Neural crest cell (in vitro differentiated cells): ENCODE results near the gene TMEM14C. TPM values are rescaled to one million over a fixed set of nuclear protein-coding genes. Genes with fewer than 3 reads are reported as not detected.
"Not testable (repeated sequence)": the region's sequence is repeated elsewhere in the genome, so short reads cannot be mapped to it uniquely, and the experiment has no call there.

Experiments used
- DNase-seq: peaks from one replicate; pipeline ENCODE4 v3.0.0; 2021; ENCODE audit warnings: low read depth, mixed read lengths, low spot score
- H3K27ac Mint-ChIP-seq: one replicate; pipeline ENCODE4 v1.8.0; 2021; ENCODE audit warnings: mild to moderate bottlenecking, mixed read lengths; ENCODE audit not compliant: unreplicated experiment
- H3K27me3 Mint-ChIP-seq: 2 replicates; pipeline ENCODE4 v1.8.0; 2021; ENCODE audit warnings: low read depth, mild to moderate bottlenecking, mixed read lengths
- H3K36me3 Mint-ChIP-seq: 2 replicates; pipeline ENCODE4 v1.8.0; 2021; ENCODE audit warnings: low read depth, mild to moderate bottlenecking, mixed read lengths
- H3K4me1 Mint-ChIP-seq: 2 replicates; pipeline ENCODE4 v1.8.0; 2021; ENCODE audit warnings: mixed read lengths
- H3K4me3 Mint-ChIP-seq: one replicate; pipeline ENCODE4 v1.8.0; 2021; ENCODE audit warnings: mild to moderate bottlenecking, mixed read lengths
- H3K9me3 Mint-ChIP-seq: 2 replicates; pipeline ENCODE4 v1.8.0; 2021; ENCODE audit warnings: mixed read lengths
- total RNA-seq: library from RNA; stranded (reverse); gene quantifications from 2 replicates; pipeline ENCODE4 v1.2.1, GENCODE V29; 2021
- TF ChIP-seq, protein P1 (sequence below): fragments of 200-600 bp; sonication (generic); conservative IDR thresholded peaks from 2 replicates; pipeline ENCODE4 v1.5.0; 2021; ENCODE audit warnings: antibody characterized with exemption, mild to moderate bottlenecking

TMEM14C gene
- total RNA-seq, 1 donor from 2014 or later = 90.5 TPM

DNA sequence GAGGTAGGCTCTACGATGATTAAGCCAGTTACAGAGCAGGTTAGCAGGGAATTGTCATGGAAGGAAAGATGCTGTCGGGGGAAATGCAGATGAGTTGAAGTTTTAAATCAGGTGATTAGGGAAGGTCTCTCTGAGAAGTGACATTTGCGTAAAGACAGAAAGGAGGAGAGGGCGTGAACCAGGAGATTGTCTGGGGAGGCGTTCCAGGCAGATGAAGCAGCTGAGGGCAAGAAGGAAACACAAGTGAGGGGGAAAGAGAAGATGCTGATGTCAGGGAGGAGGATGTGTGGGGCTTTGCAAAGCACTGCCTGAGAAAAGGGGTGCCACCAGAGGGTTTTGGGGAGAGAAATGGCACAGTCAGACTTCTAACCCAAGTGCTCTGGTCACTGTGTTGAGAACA is 22.2 kb downstream of the TMEM14C start:
- H3K27me3 Mint-ChIP-seq = no peaks in the 10 kb centered on the region
- H3K36me3 Mint-ChIP-seq = peaks cover 9% of the 10 kb centered on the region
- no peak for DNase-seq
- H3K4me3 Mint-ChIP-seq = no peak overlapping the region
- TF ChIP-seq, protein P1, sequence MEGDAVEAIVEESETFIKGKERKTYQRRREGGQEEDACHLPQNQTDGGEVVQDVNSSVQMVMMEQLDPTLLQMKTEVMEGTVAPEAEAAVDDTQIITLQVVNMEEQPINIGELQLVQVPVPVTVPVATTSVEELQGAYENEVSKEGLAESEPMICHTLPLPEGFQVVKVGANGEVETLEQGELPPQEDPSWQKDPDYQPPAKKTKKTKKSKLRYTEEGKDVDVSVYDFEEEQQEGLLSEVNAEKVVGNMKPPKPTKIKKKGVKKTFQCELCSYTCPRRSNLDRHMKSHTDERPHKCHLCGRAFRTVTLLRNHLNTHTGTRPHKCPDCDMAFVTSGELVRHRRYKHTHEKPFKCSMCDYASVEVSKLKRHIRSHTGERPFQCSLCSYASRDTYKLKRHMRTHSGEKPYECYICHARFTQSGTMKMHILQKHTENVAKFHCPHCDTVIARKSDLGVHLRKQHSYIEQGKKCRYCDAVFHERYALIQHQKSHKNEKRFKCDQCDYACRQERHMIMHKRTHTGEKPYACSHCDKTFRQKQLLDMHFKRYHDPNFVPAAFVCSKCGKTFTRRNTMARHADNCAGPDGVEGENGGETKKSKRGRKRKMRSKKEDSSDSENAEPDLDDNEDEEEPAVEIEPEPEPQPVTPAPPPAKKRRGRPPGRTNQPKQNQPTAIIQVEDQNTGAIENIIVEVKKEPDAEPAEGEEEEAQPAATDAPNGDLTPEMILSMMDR = no peak
- no peaks in the 10 kb centered on the region for H3K9me3 Mint-ChIP-seq
- no peak overlapping the region for H3K27ac Mint-ChIP-seq
- H3K4me1 Mint-ChIP-seq = peaks cover 31% of the 10 kb centered on the region

DNA sequence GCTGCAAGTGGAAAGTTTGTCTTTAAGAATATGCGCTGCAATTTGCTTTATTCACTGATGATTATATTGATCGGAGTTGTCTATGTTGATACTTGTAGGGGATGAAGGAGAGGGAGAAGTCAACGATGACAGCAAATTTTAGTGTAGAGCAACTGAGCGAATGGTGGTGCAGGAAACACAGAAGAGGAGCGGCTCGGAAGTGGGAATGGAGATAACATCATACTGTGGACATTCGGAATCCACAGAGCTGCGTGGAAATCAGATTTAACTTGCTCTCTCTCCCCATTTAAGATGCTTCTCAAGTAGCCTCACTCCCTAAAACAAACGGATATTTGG is 24.0 kb downstream of the TMEM14C start:
- TF ChIP-seq, protein P1 = no peak
- Mint-ChIP-seq H3K27ac (peak overlapping the region; percentile 69), H3K4me1 (peaks cover 32% of the 10 kb centered on the region), H3K4me3 (peak overlapping the region; percentile 99), H3K9me3 (no peaks in the 10 kb centered on the region), H3K36me3 (peaks cover 10% of the 10 kb centered on the region), H3K27me3 (no peaks in the 10 kb centered on the region)
- DNase-seq = no peak

DNA sequence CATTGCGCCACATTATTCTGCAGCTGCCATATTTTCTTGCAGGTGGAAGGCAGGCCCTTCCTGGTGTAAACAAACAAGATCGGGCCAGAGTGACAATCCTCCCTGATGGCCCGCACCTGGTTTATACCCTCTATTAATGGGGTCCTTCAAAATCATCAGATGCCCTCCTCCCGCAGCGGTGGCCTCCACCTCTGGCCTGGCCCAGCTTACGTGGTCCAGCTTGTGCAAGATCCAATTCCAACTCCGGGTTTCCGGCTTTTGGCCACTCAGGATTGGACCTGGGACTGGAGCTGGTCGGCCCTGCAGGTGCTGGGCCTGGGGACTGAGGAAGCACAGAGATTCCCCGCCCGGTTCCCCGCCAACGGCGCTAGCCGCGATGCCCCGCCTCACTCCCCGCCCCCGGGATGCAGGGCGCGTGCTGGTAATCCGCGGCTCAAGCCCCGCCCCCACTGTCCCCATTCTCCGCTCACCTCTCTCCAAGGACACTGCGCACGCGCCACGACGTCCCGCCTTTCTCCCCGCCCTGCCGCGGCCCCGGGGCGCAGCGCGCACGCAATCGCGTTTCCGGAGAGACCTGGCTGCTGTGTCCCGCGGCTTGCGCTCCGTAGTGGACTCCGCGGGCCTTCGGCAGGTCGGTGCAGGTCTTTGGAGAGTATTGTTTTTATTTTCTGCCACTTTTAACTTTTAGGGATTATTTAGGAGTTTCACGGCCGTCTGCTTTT is 24.5 kb downstream of the TMEM14C start, which contains the start of gene TMEM14B:
Gene TMEM14B, plus strand, starts transcription at position 555 of the 722 bp plus-strand sequence. CDS start 1,441 bp downstream, outside the sequence.
- Mint-ChIP-seq H3K4me1 (peaks cover 32% of the 10 kb centered on the region), H3K27ac (peak within 1 kb of the TSS; percentile 98), H3K27me3 (no peaks in the 10 kb centered on the region), H3K4me3 (peak within 1 kb of the TSS; percentile 99), H3K36me3 (peaks cover 10% of the 10 kb centered on the region), H3K9me3 (no peaks in the 10 kb centered on the region)
- peak; percentile 100 for DNase-seq
- TF ChIP-seq, protein P1 = no peak

DNA sequence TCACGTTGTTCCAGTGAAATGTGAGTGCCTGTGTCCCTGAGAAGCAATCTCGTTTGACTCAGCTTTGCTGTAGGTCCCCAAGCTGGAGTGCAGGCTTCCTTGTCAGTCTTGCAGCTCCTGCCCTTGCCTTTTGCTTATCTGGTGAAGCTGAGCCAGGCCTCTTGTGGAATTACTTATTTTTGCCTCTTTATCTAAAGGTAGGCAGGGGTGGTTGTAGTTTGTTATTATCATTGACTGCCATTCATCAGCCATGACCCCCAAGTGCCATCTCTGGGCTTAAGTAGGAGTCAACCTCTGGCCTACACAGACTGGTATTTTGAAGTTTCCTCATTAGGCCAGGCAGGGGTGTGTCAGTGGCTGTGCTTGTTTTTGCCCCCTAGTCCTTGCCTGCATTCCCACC is 26.9 kb downstream of the TMEM14C start:
- H3K27ac Mint-ChIP-seq = no peak overlapping the region
- no peaks in the 10 kb centered on the region for H3K9me3 Mint-ChIP-seq
- H3K4me1 Mint-ChIP-seq = peaks cover 32% of the 10 kb centered on the region
- TF ChIP-seq, protein P1 = no peak
- H3K4me3 Mint-ChIP-seq = peak overlapping the region; percentile 99
- DNase-seq = no peak
- no peaks in the 10 kb centered on the region for H3K27me3 Mint-ChIP-seq
- peaks cover 22% of the 10 kb centered on the region for H3K36me3 Mint-ChIP-seq

DNA sequence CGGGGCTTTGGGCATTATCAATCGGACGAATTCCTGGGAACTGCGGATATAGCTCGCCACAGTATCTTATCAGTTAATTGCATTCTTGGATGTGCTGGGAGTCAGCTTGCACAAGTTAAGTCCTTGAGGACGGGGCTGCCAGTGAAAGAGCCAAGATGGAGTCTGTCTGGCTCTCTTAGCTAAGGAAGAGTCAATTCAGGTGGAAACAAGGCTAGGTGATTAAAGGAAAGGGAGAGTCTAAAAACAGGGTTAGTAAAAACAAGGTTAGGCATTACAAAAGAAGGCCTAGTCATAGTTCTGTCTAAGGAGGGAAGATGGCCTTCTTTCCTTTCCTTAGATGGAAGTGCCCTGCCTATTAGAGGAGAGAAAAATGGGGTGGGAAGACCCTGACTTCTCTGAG is 27.7 kb downstream of the TMEM14C start:
- H3K27me3 Mint-ChIP-seq, H3K27ac Mint-ChIP-seq, DNase-seq, H3K9me3 Mint-ChIP-seq: not testable (repeated sequence)
- peaks cover 32% of the 10 kb centered on the region for H3K4me1 Mint-ChIP-seq
- peaks cover 30% of the 10 kb centered on the region for H3K36me3 Mint-ChIP-seq
- peak overlapping the region; percentile 99 for H3K4me3 Mint-ChIP-seq

DNA sequence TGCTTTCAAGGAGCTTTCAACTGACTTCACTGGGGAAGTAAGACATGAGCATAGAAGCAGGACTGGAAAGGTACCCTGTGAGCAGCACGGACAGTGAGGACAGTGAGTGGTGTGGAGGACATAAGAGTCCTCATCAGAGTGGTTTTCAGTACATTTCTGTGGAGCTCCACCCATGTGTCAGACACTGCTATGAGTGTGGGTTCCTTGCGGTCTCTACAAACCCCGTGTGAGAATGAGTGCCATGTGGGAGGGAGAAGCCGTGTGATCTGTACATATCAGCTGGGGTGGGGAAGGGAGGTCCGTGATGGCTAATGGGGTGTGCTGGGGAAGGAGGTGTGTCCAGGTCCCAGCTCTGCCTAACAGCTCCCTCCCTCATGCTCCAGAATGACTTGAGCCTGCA is 28.9 kb downstream of the TMEM14C start:
- peaks cover 34% of the 10 kb centered on the region for H3K36me3 Mint-ChIP-seq
- H3K9me3 Mint-ChIP-seq, DNase-seq, H3K27ac Mint-ChIP-seq, H3K27me3 Mint-ChIP-seq: not testable (repeated sequence)
- H3K4me1 Mint-ChIP-seq = peaks cover 24% of the 10 kb centered on the region
- H3K4me3 Mint-ChIP-seq = peak overlapping the region; percentile 51
